Ammon's horn (tissue), 1 donor: Measurements from ENCODE around the gene ABCA2.

Experiments
- DNase-seq: peaks from one replicate; pipeline ENCODE4 v3.0.0-alpha.2; 2016; ENCODE audit warnings: low spot score

Gene ABCA2

GRCh38 chr9:137027369-137028262 is at the start of gene ABCA2:
Gene ABCA2, minus strand, starts transcription at chr9:137028237. Its CDS starts 97 bp downstream, at chr9:137028140.
- no peak for DNase-seq

- DNase-seq: peak; percentile 88
Measured at GRCh38 chr9:137077010-137077747, 49.1 kb upstream of the ABCA2 start, which contains the start of gene UAP1L1. Gene UAP1L1, plus strand, starts transcription at chr9:137077517. Its CDS starts 16 bp downstream, at chr9:137077533.

GRCh38 chr9:137076636-137077009 is 48.6 kb upstream of the ABCA2 start:
- no peak for DNase-seq

- no peak for DNase-seq
Measured at GRCh38 chr9:137075275-137075775, 47.3 kb upstream of the ABCA2 start.

- DNase-seq: no peak
Measured at GRCh38 chr9:137074657-137075274, 46.7 kb upstream of the ABCA2 start.

GRCh38 chr9:137073992-137074399 is 46.0 kb upstream of the ABCA2 start:
- DNase-seq: no peak

- DNase-seq: no peak
Measured at GRCh38 chr9:137071282-137071681, 43.2 kb upstream of the ABCA2 start.

- peak; percentile 95 for DNase-seq
Measured at GRCh38 chr9:137070906-137071275, 42.9 kb upstream of the ABCA2 start.

GRCh38 chr9:137070201-137070905 is 42.3 kb upstream of the ABCA2 start, which contains the start of gene SAPCD2:
Gene SAPCD2, minus strand, starts transcription at chr9:137070557. Its CDS starts 97 bp downstream, at chr9:137070460.
- DNase-seq: peak; percentile 92

GRCh38 chr9:137069508-137070091 is 41.6 kb upstream of the ABCA2 start:
- no peak for DNase-seq

GRCh38 chr9:137068539-137069507 is 40.8 kb upstream of the ABCA2 start:
- no peak for DNase-seq

- peak; percentile 86 for DNase-seq
Measured at GRCh38 chr9:137067860-137068538, 40.0 kb upstream of the ABCA2 start.

- no peak for DNase-seq
Measured at GRCh38 chr9:137066096-137066861, 38.2 kb upstream of the ABCA2 start.

- DNase-seq: no peak
Measured at GRCh38 chr9:137065336-137065967, 37.4 kb upstream of the ABCA2 start.

- no peak for DNase-seq
Measured at GRCh38 chr9:137064880-137065164, 36.8 kb upstream of the ABCA2 start.

GRCh38 chr9:137064027-137064879 is 36.2 kb upstream of the ABCA2 start:
- peak; percentile 74 for DNase-seq

GRCh38 chr9:137063311-137064026 is 35.4 kb upstream of the ABCA2 start:
- DNase-seq: no peak
